HG03103 (cell line): Measurements from ENCODE around the gene PIP4K2C.
"Not testable (repeated sequence)": the region's sequence is repeated elsewhere in the genome, so short reads cannot be mapped to it uniquely, and the experiment has no call there.

ENCODE experiments used
- ATAC-seq: cut with Tn5 transposase; IDR thresholded peaks from one replicate; pipeline ENCODE4 v1.9.1; 2021; ENCODE audit warnings: low read depth; ENCODE audit not compliant: unreplicated experiment

Gene PIP4K2C

GRCh38 chr12:57583008-57583831 is 7.8 kb upstream of the PIP4K2C start:
- peak; percentile 93 for ATAC-seq

- ATAC-seq: no peak
Observed at GRCh38 chr12:57584050-57584449, 6.9 kb upstream of the PIP4K2C start.

GRCh38 chr12:57584690-57585089 is 6.3 kb upstream of the PIP4K2C start:
- no peak for ATAC-seq

GRCh38 chr12:57585156-57585555 is 5.8 kb upstream of the PIP4K2C start:
- no peak for ATAC-seq

GRCh38 chr12:57586128-57586527 is 4.9 kb upstream of the PIP4K2C start:
- no peak for ATAC-seq

GRCh38 chr12:57586832-57587429 is 4.1 kb upstream of the PIP4K2C start:
- ATAC-seq: no peak

- ATAC-seq: not testable (repeated sequence)
Observed at GRCh38 chr12:57588951-57589610, 1.9 kb upstream of the PIP4K2C start.

GRCh38 chr12:57590479-57590863 is 521 bp upstream of the PIP4K2C start:
- ATAC-seq: no peak

- no peak for ATAC-seq
Observed at GRCh38 chr12:57591782-57592325, 862 bp downstream of the PIP4K2C start.

GRCh38 chr12:57592551-57593165 is 1.7 kb downstream of the PIP4K2C start:
- ATAC-seq: no peak

- ATAC-seq: no peak
Observed at GRCh38 chr12:57593187-57593586, 2.2 kb downstream of the PIP4K2C start.

GRCh38 chr12:57600395-57600794 is 9.4 kb downstream of the PIP4K2C start:
- ATAC-seq: no peak

- no peak for ATAC-seq
Observed at GRCh38 chr12:57602544-57602943, 11.6 kb downstream of the PIP4K2C start.

- ATAC-seq: no peak
Observed at GRCh38 chr12:57603324-57603723, 12.3 kb downstream of the PIP4K2C start.

GRCh38 chr12:57603815-57604453 is 12.9 kb downstream of the PIP4K2C start:
- ATAC-seq: no peak

GRCh38 chr12:57604454-57604991 is 13.5 kb downstream of the PIP4K2C start, which contains the start of gene DTX3:
Gene DTX3, plus strand, starts transcription at chr12:57604824. Its CDS starts 1,694 bp downstream, at chr12:57606518.
- no peak for ATAC-seq

- no peak for ATAC-seq
Observed at GRCh38 chr12:57604992-57605810, 14.2 kb downstream of the PIP4K2C start.

- ATAC-seq: no peak
Observed at GRCh38 chr12:57605811-57606311, 14.9 kb downstream of the PIP4K2C start.

- ATAC-seq: no peak
Observed at GRCh38 chr12:57606399-57606798, 15.4 kb downstream of the PIP4K2C start.
